GM10266 (cell line): ENCODE measurements around the gene LRRC61.

Source experiments
- DNase-seq: peaks from one replicate; pipeline ENCODE4 v3.0.0; 2012; ENCODE audit errors: extremely low spot score
- TF ChIP-seq, protein P1 (sequence below): IDR thresholded peaks from 2 replicates; pipeline ENCODE4 v1.5.1; 2012; ENCODE audit warnings: mild to moderate bottlenecking, low read depth; ENCODE audit not compliant: control insufficient read depth, insufficient read depth; ENCODE audit errors: missing control alignments

The LRRC61 gene

DNA sequence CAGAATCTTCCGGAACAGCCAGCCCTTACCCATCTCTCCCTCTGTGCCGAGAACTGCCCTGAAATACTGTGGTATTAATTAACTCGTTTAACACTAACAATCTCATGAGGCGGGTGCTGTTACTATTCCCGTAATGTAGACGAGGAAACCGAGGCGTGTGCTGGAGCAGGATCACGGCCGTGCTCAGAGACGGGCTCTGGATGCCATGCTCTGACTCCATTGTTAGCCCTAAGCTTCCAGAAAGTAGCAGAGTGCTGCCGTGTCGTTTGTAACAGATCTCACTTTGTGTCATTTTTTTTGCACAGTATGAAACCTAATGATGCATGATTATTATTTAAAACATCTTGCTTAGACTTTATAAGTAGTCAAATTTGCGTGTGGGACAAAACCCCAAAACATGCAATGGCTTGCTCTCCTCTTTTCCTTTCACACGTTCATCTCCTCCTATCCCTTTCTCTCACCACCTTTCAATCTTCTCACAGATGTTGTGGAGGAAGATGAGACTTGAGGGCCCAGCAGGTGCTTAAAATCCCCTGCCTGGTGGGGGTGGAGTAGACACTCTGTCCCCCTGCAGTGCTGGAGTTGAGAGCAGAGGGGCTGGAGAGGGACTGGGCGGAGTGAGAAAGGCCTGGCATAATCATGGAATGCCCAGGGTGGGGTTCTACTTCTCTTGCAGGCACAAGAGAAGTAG lies 672 bp downstream of the LRRC61 start:
- peak; percentile 17 for DNase-seq
- TF ChIP-seq, protein P1, sequence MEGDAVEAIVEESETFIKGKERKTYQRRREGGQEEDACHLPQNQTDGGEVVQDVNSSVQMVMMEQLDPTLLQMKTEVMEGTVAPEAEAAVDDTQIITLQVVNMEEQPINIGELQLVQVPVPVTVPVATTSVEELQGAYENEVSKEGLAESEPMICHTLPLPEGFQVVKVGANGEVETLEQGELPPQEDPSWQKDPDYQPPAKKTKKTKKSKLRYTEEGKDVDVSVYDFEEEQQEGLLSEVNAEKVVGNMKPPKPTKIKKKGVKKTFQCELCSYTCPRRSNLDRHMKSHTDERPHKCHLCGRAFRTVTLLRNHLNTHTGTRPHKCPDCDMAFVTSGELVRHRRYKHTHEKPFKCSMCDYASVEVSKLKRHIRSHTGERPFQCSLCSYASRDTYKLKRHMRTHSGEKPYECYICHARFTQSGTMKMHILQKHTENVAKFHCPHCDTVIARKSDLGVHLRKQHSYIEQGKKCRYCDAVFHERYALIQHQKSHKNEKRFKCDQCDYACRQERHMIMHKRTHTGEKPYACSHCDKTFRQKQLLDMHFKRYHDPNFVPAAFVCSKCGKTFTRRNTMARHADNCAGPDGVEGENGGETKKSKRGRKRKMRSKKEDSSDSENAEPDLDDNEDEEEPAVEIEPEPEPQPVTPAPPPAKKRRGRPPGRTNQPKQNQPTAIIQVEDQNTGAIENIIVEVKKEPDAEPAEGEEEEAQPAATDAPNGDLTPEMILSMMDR: no peak

GRCh38 chr7:150324373-150324961 lies 1.3 kb downstream of the LRRC61 start:
- peak; percentile 26 for DNase-seq
- TF ChIP-seq, protein P1: no peak

GRCh38 chr7:150325110-150325611 lies 2.0 kb downstream of the LRRC61 start:
- no peak for DNase-seq
- TF ChIP-seq, protein P1: no peak

DNA sequence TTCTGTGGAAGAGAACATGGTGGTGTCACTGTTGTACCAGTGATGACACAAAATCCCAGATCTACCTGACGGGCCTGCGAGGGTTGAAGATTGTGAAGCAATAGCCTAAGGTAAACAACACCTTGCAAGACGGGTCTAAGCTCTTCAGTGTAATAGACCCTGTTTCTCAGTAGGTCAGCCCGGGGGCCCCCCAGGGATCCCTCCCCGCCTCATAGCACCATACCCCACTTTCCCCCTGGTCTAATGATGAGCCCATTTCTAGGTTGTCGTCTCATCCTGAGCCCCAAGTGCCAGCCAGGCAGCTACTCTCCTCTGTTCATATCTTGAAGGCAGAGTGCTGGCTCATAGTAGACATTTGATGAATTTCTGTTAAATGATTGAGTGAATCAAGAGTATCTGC lies 2.7 kb downstream of the LRRC61 start:
- DNase-seq: no peak
- TF ChIP-seq, protein P1: no peak

DNA sequence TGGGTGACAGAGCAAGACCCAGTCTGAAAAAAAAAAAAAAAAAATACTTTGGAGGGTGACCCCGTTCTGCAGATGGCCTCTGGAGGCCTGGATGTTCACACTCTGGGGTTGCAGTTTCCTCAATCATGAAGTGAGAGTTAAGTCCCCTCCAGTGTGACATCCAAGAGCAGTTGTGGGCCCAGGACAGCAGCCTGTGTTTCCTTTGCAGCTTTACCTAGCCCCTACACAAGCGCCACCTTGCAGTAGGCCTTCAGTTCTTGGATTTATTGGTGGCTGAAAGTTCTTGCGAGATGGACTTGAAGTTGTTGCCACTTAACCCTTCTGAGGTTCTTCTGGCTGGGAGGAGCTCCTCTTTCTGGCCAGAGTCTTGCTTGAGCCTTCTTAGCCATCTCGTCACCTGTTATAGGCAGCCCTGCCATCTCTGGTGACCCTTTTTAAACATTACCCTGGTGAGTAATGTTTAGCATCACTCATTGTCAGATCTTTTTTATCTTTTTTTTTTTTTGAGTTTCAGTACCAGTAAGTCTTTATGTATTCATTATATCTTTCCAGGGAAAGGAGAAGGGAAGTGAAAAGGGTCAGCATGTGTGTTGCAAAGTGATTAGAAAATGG lies 3.6 kb downstream of the LRRC61 start:
- no peak for DNase-seq
- TF ChIP-seq, protein P1: no peak

DNA sequence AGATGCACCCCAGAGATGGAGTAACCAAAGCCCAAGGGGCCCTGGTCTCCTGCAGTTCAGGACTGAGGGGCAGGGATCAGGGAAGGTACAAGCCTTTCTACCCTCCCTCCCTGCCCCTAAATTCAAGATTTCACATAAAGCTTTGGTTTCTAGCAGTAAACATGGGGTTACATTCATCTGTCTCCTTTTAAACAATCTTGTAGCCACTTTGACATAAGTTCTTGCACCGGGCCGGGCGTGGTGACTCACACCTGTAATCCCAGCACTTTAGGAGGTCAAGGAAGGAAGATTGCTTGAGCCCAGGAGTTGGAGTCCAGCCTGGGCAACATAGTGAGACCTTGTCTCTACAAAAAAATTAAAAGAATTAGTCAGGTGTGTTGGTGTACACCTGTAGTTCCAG lies 4.2 kb downstream of the LRRC61 start:
- no peak for DNase-seq
- TF ChIP-seq, protein P1: no peak
